Measurements from ENCODE around the gene UTP25. TPM values are rescaled to one million over a fixed set of nuclear protein-coding genes. Genes with fewer than 3 reads are reported as not detected.

UTP25 gene
- total and polyA plus RNA-seq, 2 donors (not counting 3 experiments of a cell fraction or from before 2014, with no cell fraction given): 6.6 to 11.7 TPM

DNA sequence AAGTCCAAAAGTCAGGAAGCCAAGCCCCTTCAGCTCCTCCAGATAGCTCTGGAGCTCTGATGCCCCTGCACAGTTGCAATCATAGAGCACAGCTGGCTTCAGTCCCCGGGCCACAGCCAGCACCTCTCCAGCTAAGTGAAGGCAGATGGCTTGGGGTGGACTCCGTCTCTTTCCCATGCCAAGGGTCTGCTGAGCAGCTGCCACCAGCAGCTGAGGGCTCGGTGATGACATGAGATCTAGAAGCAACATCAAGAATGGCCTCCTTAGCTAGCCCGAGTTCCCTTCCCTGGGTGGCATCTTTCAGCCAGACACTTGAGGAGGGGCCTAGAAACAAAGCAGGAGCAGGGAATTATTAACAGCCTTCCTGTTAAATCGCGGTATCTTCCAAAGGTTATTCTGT, 44.4 kb upstream of the UTP25 start:
- no peak for TF ChIP-seq CTCF (IDR thresholded peaks at IDR 0.05; ENCODE audit: extremely low read depth in 1 of 2, insufficient read depth in 1 of 2, low read depth in 1 of 2, low read length in 2 of 2)
- no peak for TF ChIP-seq POLR2A (IDR thresholded peaks at IDR 0.05; ENCODE audit: low read depth, low read length)
- no peak for TF ChIP-seq JUN (IDR thresholded peaks at IDR 0.05; ENCODE audit: borderline replicate concordance, insufficient read depth, insufficient read length, low read depth)
- TF ChIP-seq GATA2 (IDR thresholded peaks at IDR 0.05; ENCODE audit: insufficient read depth, insufficient read length, low read depth, low read length): no peak
- TF ChIP-seq FOS (IDR thresholded peaks at IDR 0.05; ENCODE audit: borderline replicate concordance, insufficient read depth, low read length): no peak
- no peak for TF ChIP-seq MYC (IDR thresholded peaks at IDR 0.05; ENCODE audit: low read depth, low read length)
- TF ChIP-seq POLR2AphosphoS5 (IDR thresholded peaks at IDR 0.05; ENCODE audit: insufficient read depth, low read depth, low read length): no peak
- TF ChIP-seq EZH2 (IDR thresholded peaks at IDR 0.05; ENCODE audit: borderline replicate concordance, low read depth, low read length, severe bottlenecking): no peak
- TF ChIP-seq, protein P1, sequence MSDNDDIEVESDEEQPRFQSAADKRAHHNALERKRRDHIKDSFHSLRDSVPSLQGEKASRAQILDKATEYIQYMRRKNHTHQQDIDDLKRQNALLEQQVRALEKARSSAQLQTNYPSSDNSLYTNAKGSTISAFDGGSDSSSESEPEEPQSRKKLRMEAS (IDR thresholded peaks at IDR 0.05; ENCODE audit: insufficient read depth, insufficient read length): no peak

More for the DNA sequence above, 44.4 kb upstream of the UTP25 start:
- Histone ChIP-seq H3K4me3 (replicated peaks in 1 of 3; ENCODE audit: insufficient read depth in 1 of 3, low read depth in 1 of 3, low read length in 3 of 3) (peak overlapping the region in 1 of 3 experiments; percentile 90), H3K9me1 (replicated peaks; ENCODE audit: control insufficient read depth, extremely low read depth, insufficient read depth, low read length) (no peaks in the 10 kb centered on the region), H3K36me3 (ENCODE audit: control insufficient read depth in 2 of 2, extremely low read depth in 1 of 2, insufficient read depth in 2 of 2, low read length in 2 of 2) (peaks cover 0 to 1% of the 10 kb centered on the region in 2 experiments), H3K79me2 (ENCODE audit: control insufficient read depth, insufficient read depth, low read length) (no peaks in the 10 kb centered on the region), H3K4me1 (ENCODE audit: control insufficient read depth, extremely low read depth, insufficient read depth, low read length) (peaks cover 10% of the 10 kb centered on the region), H3K9ac (replicated peaks; ENCODE audit: extremely low read depth, insufficient read depth, low read length) (peak overlapping the region; percentile 95), H3K27ac (ENCODE audit: insufficient read depth, low read depth, low read length) (no peak overlapping the region), H3K9me3 (replicated peaks; ENCODE audit: control insufficient read depth, insufficient read depth, low read length) (no peaks in the 10 kb centered on the region), H3K4me2 (ENCODE audit: insufficient read depth, low read length) (peak overlapping the region; percentile 96), H2AFZ (ENCODE audit: low read depth, low read length) (no peak overlapping the region), H3K27me3 (ENCODE audit: control insufficient read depth in 2 of 2, insufficient read depth in 2 of 2, low read length in 2 of 2) (no peaks in the 10 kb centered on the region), H4K20me1 (replicated peaks; ENCODE audit: control insufficient read depth, extremely low read depth, insufficient read depth, low read length) (no peaks in the 10 kb centered on the region)
- POLR2A ChIA-PET: interaction anchor here (1.4 kb wide), 2 partner anchors 14 to 57 kb away, joined by 4 to 5 read pairs; no protein-coding TSS in a partner anchor
- DNase-seq (ENCODE audit: low read depth, low spot score): no peak
- dilution Hi-C loops (cut with MboI; ENCODE audit: extremely low pct_ligation_motif_present, low sequenced_read_pairs) (no loop called here), intact Hi-C loops (cut with micrococcal nuclease) (no loop called here)
- BruUV-seq (replicated peaks): no TSS peak
- CTCF ChIA-PET: interaction anchor here (0.8 to 1.2 kb wide), 3 partner anchors 9 to 19 kb away, joined by 3 read pairs; no protein-coding TSS in a partner anchor
- peak; percentile 37 for FAIRE-seq

Data from endothelial cell of umbilical vein (primary cell).